ENCODE results near the gene SEPTIN2. TPM values are rescaled to one million over a fixed set of nuclear protein-coding genes. Genes with fewer than 3 reads are reported as not detected.

SEPTIN2 gene
- total RNA-seq, 1 experiment from 2014 or later = 500 TPM

DNA sequence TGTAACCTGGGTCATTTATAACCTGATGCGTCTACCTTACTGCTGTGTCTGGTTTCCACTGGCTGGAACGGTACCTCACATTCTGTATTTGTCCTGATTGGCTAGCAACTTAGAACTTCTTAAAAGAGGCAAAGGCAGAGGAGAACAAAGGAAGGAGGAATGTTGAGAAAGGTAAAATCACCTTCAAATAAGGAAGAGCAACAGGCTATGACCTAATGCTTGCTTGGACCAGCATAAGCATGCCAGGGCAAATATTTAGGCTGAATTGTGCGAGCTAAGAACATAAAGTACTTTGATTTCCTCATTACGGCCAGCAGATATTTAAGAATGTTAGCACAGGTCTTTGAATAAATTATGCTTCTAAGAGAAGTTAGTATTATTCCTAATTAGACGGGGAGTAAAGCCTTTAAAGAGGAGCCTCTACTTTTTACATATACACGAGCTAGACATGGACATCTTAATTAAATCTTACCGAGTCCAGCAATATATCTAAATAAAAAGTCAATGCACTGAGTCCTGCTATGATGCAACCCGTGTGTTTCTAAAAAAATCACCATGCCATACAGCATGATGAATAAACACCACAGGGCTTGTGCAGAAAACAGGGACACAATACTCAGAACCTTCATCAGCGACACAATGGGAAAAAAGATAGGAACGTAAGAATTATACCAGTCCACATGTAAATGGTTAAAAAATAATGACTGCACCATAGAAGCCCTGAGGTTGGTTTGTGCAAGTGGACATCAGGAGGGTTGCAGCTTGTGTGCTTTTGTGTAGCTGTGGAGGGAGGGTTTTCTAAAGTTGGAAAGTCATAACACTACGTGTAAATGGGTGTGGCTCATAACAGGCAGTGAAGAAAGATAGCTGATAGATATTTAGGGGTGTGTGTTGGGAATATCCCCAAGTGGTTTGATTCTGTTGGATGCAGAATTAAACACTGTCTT is 14.2 kb downstream of the SEPTIN2 start:
- Histone ChIP-seq H3K79me2 (ENCODE audit: low read depth) (peaks cover 31% of the 10 kb centered on the region), H3K4me2 (no peak overlapping the region), H3K9me3 (ENCODE audit: insufficient read depth, low read depth) (no peaks in the 10 kb centered on the region), H3K27me3 (ENCODE audit: insufficient read depth, low read depth) (no peaks in the 10 kb centered on the region), H3K27ac (no peak overlapping the region), H3K4me1 (replicated peaks; ENCODE audit: insufficient read depth) (no peaks in the 10 kb centered on the region), H3K4me3 (no peak overlapping the region), H2AFZ (no peak overlapping the region), H3K9me2 (ENCODE audit: insufficient read depth) (no peaks in the 10 kb centered on the region), H3F3A (ENCODE audit: insufficient read depth, low read depth) (peaks cover 19% of the 10 kb centered on the region), H4K20me1 (ENCODE audit: insufficient read depth) (peaks cover 43% of the 10 kb centered on the region), H3K36me3 (ENCODE audit: low read depth) (peaks cover 54% of the 10 kb centered on the region)
- intact Hi-C loops (cut with micrococcal nuclease; ENCODE audit: unreplicated experiment) = loop anchor here (10.0 kb wide), 1 partner anchor 75 kb away; no protein-coding TSS in a partner anchor
- ChIA-PET CTCF (no interaction called here), POLR2A (ENCODE audit: unreplicated experiment) (no interaction called here)
- no peak for TF ChIP-seq EZH2 (IDR thresholded peaks at IDR 0.05; ENCODE audit: low read depth)
- TF ChIP-seq, protein P1, sequence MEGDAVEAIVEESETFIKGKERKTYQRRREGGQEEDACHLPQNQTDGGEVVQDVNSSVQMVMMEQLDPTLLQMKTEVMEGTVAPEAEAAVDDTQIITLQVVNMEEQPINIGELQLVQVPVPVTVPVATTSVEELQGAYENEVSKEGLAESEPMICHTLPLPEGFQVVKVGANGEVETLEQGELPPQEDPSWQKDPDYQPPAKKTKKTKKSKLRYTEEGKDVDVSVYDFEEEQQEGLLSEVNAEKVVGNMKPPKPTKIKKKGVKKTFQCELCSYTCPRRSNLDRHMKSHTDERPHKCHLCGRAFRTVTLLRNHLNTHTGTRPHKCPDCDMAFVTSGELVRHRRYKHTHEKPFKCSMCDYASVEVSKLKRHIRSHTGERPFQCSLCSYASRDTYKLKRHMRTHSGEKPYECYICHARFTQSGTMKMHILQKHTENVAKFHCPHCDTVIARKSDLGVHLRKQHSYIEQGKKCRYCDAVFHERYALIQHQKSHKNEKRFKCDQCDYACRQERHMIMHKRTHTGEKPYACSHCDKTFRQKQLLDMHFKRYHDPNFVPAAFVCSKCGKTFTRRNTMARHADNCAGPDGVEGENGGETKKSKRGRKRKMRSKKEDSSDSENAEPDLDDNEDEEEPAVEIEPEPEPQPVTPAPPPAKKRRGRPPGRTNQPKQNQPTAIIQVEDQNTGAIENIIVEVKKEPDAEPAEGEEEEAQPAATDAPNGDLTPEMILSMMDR (conservative IDR thresholded peaks at IDR 0.05) = no peak
- DNase-seq = no peak
- no TSS peak for BruUV-seq (replicated peaks)

DNA sequence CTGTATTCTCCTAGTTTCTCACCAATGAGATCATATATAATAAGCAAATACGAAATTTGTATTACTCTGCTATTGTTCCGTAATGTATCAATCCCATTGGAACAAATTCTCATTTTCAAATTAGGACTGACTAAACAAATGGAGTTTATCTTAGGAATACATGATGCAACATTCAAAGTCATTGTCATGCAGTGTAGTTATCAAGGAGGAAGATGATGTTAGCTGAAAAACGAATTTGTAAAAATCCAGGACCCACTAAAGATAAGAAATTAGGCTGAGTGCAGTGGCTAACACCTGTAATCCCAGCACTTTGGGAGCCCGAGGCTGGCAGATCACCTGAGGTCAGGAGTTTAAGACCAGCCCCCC is 14.9 kb downstream of the SEPTIN2 start:
- ChIA-PET POLR2A (ENCODE audit: unreplicated experiment) (no interaction called here), CTCF (no interaction called here)
- BruUV-seq (replicated peaks) = TSS peak; percentile 3
- no peaks in the 10 kb centered on the region for H3K27me3 ChIP-seq (ENCODE audit: insufficient read depth, low read depth)
- peaks cover 47% of the 10 kb centered on the region for H3K36me3 ChIP-seq (ENCODE audit: low read depth)
- H3K79me2 ChIP-seq (ENCODE audit: low read depth) = peaks cover 24% of the 10 kb centered on the region
- intact Hi-C loops (cut with micrococcal nuclease; ENCODE audit: unreplicated experiment) = loop anchor here (10.0 kb wide), 1 partner anchor 76 kb away; no protein-coding TSS in a partner anchor
- no peak for TF ChIP-seq EZH2 (IDR thresholded peaks at IDR 0.05; ENCODE audit: low read depth)
- TF ChIP-seq, protein P1 (conservative IDR thresholded peaks at IDR 0.05) = no peak
- H3K27ac ChIP-seq = no peak overlapping the region
- H3K9me3 ChIP-seq (ENCODE audit: insufficient read depth, low read depth) = no peaks in the 10 kb centered on the region
- H3K9me2 ChIP-seq (ENCODE audit: insufficient read depth) = no peaks in the 10 kb centered on the region
- H3F3A ChIP-seq (ENCODE audit: insufficient read depth, low read depth) = peaks cover 20% of the 10 kb centered on the region
- DNase-seq = no peak
- no peak overlapping the region for H3K4me3 ChIP-seq
- peaks cover 37% of the 10 kb centered on the region for H4K20me1 ChIP-seq (ENCODE audit: insufficient read depth)
- H3K4me2 ChIP-seq = no peak overlapping the region
- no peaks in the 10 kb centered on the region for H3K4me1 ChIP-seq (replicated peaks; ENCODE audit: insufficient read depth)
- H2AFZ ChIP-seq = no peak overlapping the region

DNA sequence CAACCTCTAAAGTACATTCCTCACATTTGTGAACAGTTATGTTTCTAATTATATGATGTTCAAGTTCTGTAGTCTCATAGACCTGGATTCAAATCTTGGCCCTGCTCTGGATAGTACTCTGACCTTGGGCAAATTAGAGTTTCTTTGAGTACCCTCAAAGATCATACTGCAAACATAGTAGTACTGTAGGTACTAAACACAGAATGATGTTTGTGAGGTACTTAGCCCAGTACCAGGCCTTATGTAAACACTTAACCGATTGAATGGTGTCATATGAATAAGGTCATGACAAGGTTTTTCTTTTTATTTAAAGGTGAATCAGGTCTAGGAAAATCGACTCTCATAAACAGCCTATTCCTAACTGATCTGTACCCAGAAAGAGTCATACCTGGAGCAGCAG is 19.1 kb downstream of the SEPTIN2 start:
- TF ChIP-seq EZH2 (IDR thresholded peaks at IDR 0.05; ENCODE audit: low read depth) = no peak
- TF ChIP-seq, protein P1 (conservative IDR thresholded peaks at IDR 0.05) = no peak
- Histone ChIP-seq H4K20me1 (ENCODE audit: insufficient read depth) (peaks cover 39% of the 10 kb centered on the region), H3F3A (ENCODE audit: insufficient read depth, low read depth) (peaks cover 53% of the 10 kb centered on the region), H3K79me2 (ENCODE audit: low read depth) (peaks cover 11% of the 10 kb centered on the region), H2AFZ (no peak overlapping the region), H3K9me3 (ENCODE audit: insufficient read depth, low read depth) (no peaks in the 10 kb centered on the region), H3K4me1 (replicated peaks; ENCODE audit: insufficient read depth) (no peaks in the 10 kb centered on the region), H3K27ac (no peak overlapping the region), H3K27me3 (ENCODE audit: insufficient read depth, low read depth) (no peaks in the 10 kb centered on the region), H3K36me3 (ENCODE audit: low read depth) (peaks cover 39% of the 10 kb centered on the region), H3K4me2 (no peak overlapping the region), H3K9me2 (ENCODE audit: insufficient read depth) (no peaks in the 10 kb centered on the region), H3K4me3 (no peak overlapping the region)
- intact Hi-C loops (cut with micrococcal nuclease; ENCODE audit: unreplicated experiment) = loop anchor here (10.0 kb wide), 1 partner anchor 80 kb away; no protein-coding TSS in a partner anchor
- ChIA-PET POLR2A (ENCODE audit: unreplicated experiment) (no interaction called here), CTCF (no interaction called here)
- BruUV-seq (replicated peaks) = no TSS peak
- DNase-seq = no peak
